T-helper 1 cell treated with Interleukin-12 subunit alpha and Interleukin-12 subunit beta and Interleukin-4 antibody, amounts not matched to agents 30 ng/mL and 1 ng/mL, for 36 hours (primary cell): Measurements from ENCODE around the gene KCNK1. TPM values are rescaled to one million over a fixed set of nuclear protein-coding genes. Genes with fewer than 3 reads are reported as not detected.

Source experiments
- intact Hi-C: fragments of 100-400 bp; cut with micrococcal nuclease; formaldehyde crosslinking; loops from one replicate; pipeline ENCODE4 v1.15.1; 2024
- total RNA-seq: library from RNA; stranded (reverse); gene quantifications from 2 replicates; pipeline ENCODE4 v1.2.3, GENCODE V29; 2022

The KCNK1 gene
- total RNA-seq, 1 donor from 2014 or later, result 1.3 TPM

GRCh38 chr1:233695901-233696300 is 82.0 kb downstream of the KCNK1 start:
- intact Hi-C loops, result no loop called here

- intact Hi-C loops, result no loop called here
These were observed 86.4 kb downstream of the KCNK1 start for GRCh38 chr1:233700338-233700737.

- intact Hi-C loops, result no loop called here
These were observed 90.4 kb downstream of the KCNK1 start for GRCh38 chr1:233704170-233704897.

GRCh38 chr1:233704898-233705723 is 91.2 kb downstream of the KCNK1 start:
- intact Hi-C loops, result no loop called here

GRCh38 chr1:233707153-233707879 is 93.4 kb downstream of the KCNK1 start:
- intact Hi-C loops, result no loop called here

GRCh38 chr1:233707880-233708815 is 94.2 kb downstream of the KCNK1 start:
- intact Hi-C loops, result no loop called here

GRCh38 chr1:233710031-233710430 is 96.1 kb downstream of the KCNK1 start:
- intact Hi-C loops, result no loop called here

GRCh38 chr1:233710507-233710906 is 96.6 kb downstream of the KCNK1 start:
- intact Hi-C loops, result no loop called here

GRCh38 chr1:233714631-233715217 is 100.8 kb downstream of the KCNK1 start:
- intact Hi-C loops, result no loop called here

- intact Hi-C loops, result no loop called here
These were observed 104.2 kb downstream of the KCNK1 start for GRCh38 chr1:233718057-233718456.

- intact Hi-C loops, result no loop called here
These were observed 105.9 kb downstream of the KCNK1 start for GRCh38 chr1:233719655-233720341.

GRCh38 chr1:233721004-233721595 is 107.2 kb downstream of the KCNK1 start:
- intact Hi-C loops, result no loop called here
